ENCODE data around the gene MYO1A. TPM values are rescaled to one million over a fixed set of nuclear protein-coding genes. Genes with fewer than 3 reads are reported as not detected.

Gene MYO1A
- total and polyA plus RNA-seq, 10 of the 15 experiments (the other 5 are each of a cell fraction or from before 2014, with no cell fraction given), result 0.01 to 0.34 (median 0.15) TPM; not detected in 2

DNA sequence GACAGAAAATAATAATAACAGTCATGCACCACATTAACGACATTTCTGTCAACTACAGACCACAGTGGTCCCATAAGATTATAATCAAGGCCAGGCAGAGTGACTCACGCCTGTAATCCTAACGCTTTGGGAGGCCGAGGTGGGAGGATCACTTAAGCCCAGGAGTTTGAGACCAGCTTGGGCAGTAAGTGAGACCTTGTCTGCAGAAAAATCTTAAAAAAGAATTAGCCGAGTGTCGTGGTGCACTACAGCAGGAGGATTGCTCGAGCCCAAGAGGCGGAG lies 47.6 kb upstream of the MYO1A start:
- intact Hi-C loops (cut with micrococcal nuclease; ENCODE audit: unreplicated experiment), result no loop called here

More for the DNA sequence above, 47.6 kb upstream of the MYO1A start:
- H2AFZ ChIP-seq (ENCODE audit: control insufficient read depth, low read depth, low read length), result no peak overlapping the region
- H3K27me3 ChIP-seq (replicated peaks in 1 of 2; ENCODE audit: control insufficient read depth in 2 of 2, insufficient read depth in 2 of 2, low read length in 1 of 2), result no peaks in the 10 kb centered on the region
- WGBS (ENCODE audit: insufficient coverage, insufficient replicate concordance, low lambda C conversion rate, missing lambda C conversion rate), result 94% methylated on average over 8 of the region's 8 CpGs
- DNase-seq (ENCODE audit: low read depth, low spot score) (no peak), ATAC-seq (no peak), FAIRE-seq (no peak)
- no peak overlapping the region for H3K4me3 ChIP-seq
- POLR2A ChIA-PET, result interaction anchor here (0.7 to 4.4 kb wide), 2 partner anchors 9 to 13 kb away, joined by 4 to 40 read pairs; partner anchors contain the start of gene STAT6
- SMC1A ChIA-PET (ENCODE audit: uncharacterized antibody, unreplicated experiment), result interaction anchor here (1.2 to 10.4 kb wide), 3 partner anchors 12 to 29 kb away, joined by 6 to 120 read pairs (median 9); partner anchors contain the start of genes NEMP1 and STAT6
- H3K4me2 ChIP-seq (ENCODE audit: control insufficient read depth, insufficient read depth), result no peak overlapping the region
- TF ChIP-seq, protein P1, sequence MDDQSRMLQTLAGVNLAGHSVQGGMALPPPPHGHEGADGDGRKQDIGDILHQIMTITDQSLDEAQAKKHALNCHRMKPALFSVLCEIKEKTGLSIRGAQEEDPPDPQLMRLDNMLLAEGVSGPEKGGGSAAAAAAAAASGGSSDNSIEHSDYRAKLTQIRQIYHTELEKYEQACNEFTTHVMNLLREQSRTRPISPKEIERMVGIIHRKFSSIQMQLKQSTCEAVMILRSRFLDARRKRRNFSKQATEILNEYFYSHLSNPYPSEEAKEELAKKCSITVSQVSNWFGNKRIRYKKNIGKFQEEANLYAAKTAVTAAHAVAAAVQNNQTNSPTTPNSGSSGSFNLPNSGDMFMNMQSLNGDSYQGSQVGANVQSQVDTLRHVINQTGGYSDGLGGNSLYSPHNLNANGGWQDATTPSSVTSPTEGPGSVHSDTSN (IDR thresholded peaks at IDR 0.05; ENCODE audit: insufficient replicate concordance, low read depth, low read length), result no peak
- TF ChIP-seq ESRRA (IDR thresholded peaks at IDR 0.05; ENCODE audit: low read length), result no peak
- TF ChIP-seq, protein P2, sequence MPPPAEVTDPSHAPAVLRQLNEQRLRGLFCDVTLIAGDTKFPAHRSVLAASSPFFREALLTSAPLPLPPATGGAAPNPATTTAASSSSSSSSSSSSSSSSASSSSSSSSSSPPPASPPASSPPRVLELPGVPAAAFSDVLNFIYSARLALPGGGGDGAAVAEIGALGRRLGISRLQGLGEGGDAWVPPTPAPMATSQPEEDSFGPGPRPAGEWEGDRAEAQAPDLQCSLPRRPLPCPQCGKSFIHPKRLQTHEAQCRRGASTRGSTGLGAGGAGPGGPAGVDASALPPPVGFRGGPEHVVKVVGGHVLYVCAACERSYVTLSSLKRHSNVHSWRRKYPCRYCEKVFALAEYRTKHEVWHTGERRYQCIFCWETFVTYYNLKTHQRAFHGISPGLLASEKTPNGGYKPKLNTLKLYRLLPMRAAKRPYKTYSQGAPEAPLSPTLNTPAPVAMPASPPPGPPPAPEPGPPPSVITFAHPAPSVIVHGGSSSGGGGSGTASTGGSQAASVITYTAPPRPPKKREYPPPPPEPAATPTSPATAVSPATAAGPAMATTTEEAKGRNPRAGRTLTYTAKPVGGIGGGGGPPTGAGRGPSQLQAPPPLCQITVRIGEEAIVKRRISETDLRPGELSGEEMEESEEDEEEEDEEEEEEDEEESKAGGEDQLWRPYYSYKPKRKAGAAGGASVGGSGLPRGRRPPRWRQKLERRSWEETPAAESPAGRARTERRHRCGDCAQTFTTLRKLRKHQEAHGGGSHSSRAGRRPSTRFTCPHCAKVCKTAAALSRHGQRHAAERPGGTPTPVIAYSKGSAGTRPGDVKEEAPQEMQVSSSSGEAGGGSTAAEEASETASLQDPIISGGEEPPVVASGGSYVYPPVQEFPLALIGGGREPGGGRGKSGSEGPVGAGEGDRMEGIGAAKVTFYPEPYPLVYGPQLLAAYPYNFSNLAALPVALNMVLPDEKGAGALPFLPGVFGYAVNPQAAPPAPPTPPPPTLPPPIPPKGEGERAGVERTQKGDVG (CRISPR knock-in tag; IDR thresholded peaks at IDR 0.05), result no peak
- TF ChIP-seq MYB (IDR thresholded peaks at IDR 0.05; ENCODE audit: borderline replicate concordance, low read depth, low read length), result no peak
- no peak for TF ChIP-seq CBX3 (IDR thresholded peaks at IDR 0.05; ENCODE audit: borderline replicate concordance, low read depth)
- TF ChIP-seq CBX5 (IDR thresholded peaks at IDR 0.05; ENCODE audit: low read depth), result no peak
- no peaks in the 10 kb centered on the region for H4K20me1 ChIP-seq (ENCODE audit: control insufficient read depth, insufficient read depth)
- H3K9me3 ChIP-seq (replicated peaks; ENCODE audit: control insufficient read depth, insufficient read depth, low read length), result no peaks in the 10 kb centered on the region
- H3K79me2 ChIP-seq (ENCODE audit: control insufficient read depth, insufficient read depth, low read length), result peaks cover 6% of the 10 kb centered on the region
- in situ Hi-C loops (cut with MboI), result no loop called here
- BruUV-seq (replicated peaks), result no TSS peak
- peaks cover 26% of the 10 kb centered on the region for H3K4me1 ChIP-seq (ENCODE audit: control insufficient read depth, insufficient read depth, low read length)
- no peak overlapping the region for H3K27ac ChIP-seq (ENCODE audit: control insufficient read depth, insufficient read depth)
- CTCF ChIA-PET, result interaction anchor here (1.3 to 4.2 kb wide), 5 partner anchors 14 to 355 kb away, joined by 4 to 23 read pairs (median 7); partner anchors contain the start of gene STAT6
- RAD21 ChIA-PET (ENCODE audit: unreplicated experiment), result interaction anchor here (0.9 to 1.2 kb wide), 3 partner anchors 19 to 66 kb away, joined by 3 to 4 read pairs (median 3); partner anchors contain the start of gene NEMP1
- H3K9ac ChIP-seq (ENCODE audit: control insufficient read depth, insufficient read depth, low read length), result no peak overlapping the region
- H3K36me3 ChIP-seq (ENCODE audit: control insufficient read depth in 2 of 2, insufficient read depth in 2 of 2, low read length in 1 of 2), result peaks cover 18 to 25% of the 10 kb centered on the region in 2 experiments

All from GM12878 (cell line).